Measurements from ENCODE around the gene METRN.

The METRN gene

GRCh38 chr16:693364-693763 lies 21.6 kb upstream of the METRN start:
- no peak for DNase-seq

- no peak for DNase-seq
Observed at GRCh38 chr16:693766-694165, 21.2 kb upstream of the METRN start.

GRCh38 chr16:694187-694862 lies 20.6 kb upstream of the METRN start:
- no peak for DNase-seq

GRCh38 chr16:694863-695354 lies 20.0 kb upstream of the METRN start:
- DNase-seq, result no peak

- DNase-seq, result peak; percentile 72
Observed at GRCh38 chr16:695355-696089, 19.4 kb upstream of the METRN start.

- no peak for DNase-seq
Observed at GRCh38 chr16:698911-699671, 15.8 kb upstream of the METRN start.

GRCh38 chr16:700684-701584 lies 14.0 kb upstream of the METRN start:
- DNase-seq, result peak; percentile 60

- DNase-seq, result no peak
Observed at GRCh38 chr16:702341-702740, 12.6 kb upstream of the METRN start.

- DNase-seq, result no peak
Observed at GRCh38 chr16:703406-703805, 11.5 kb upstream of the METRN start.

GRCh38 chr16:704047-704446 lies 10.9 kb upstream of the METRN start:
- DNase-seq, result no peak

GRCh38 chr16:704552-705380 lies 10.2 kb upstream of the METRN start:
- DNase-seq, result no peak

GRCh38 chr16:705431-706188 lies 9.3 kb upstream of the METRN start, which contains the start of gene FBXL16:
FBXL16 (minus strand) TSS chr16:705801; CDS start chr16:697405, 8,396 bp downstream.
- no peak for DNase-seq

GRCh38 chr16:706189-707061 lies 8.5 kb upstream of the METRN start:
- DNase-seq, result no peak

GRCh38 chr16:707062-707538 lies 7.8 kb upstream of the METRN start:
- no peak for DNase-seq

GRCh38 chr16:708019-708418 lies 6.9 kb upstream of the METRN start:
- no peak for DNase-seq

- no peak for DNase-seq
Observed at GRCh38 chr16:708959-709358, 6.0 kb upstream of the METRN start.

- DNase-seq, result no peak
Observed at GRCh38 chr16:709566-710499, 5.1 kb upstream of the METRN start.

- no peak for DNase-seq
Observed at GRCh38 chr16:710500-711075, 4.3 kb upstream of the METRN start.
